Measurements from ENCODE around the gene C19orf44. TPM values are rescaled to one million over a fixed set of nuclear protein-coding genes. Genes with fewer than 3 reads are reported as not detected.
"Not testable (repeated sequence)": the region's sequence is repeated elsewhere in the genome, so short reads cannot be mapped to it uniquely, and the experiment has no call there.

C19orf44 gene
- total RNA-seq, 4 donors from 2014 or later = 8.6 to 12.0 (median 10.6) TPM

- peak; percentile 75 to 77 for DNase-seq
- H3K9me3 ChIP-seq = no peaks in the 10 kb centered on the region
- H3K4me1 ChIP-seq = peaks cover 5% of the 10 kb centered on the region in 2 donors
- whole genome bisulfite sequencing, 2 donors = 61 to 65% methylated on average over 16 to 28 of the region's 28 CpGs
- peak overlapping the region in 2 of 3 donors; percentile 23 to 30 for H3K27ac ChIP-seq
- H3K36me3 ChIP-seq = peaks cover 12 to 13% of the 10 kb centered on the region in 2 donors
- no peak overlapping the region for H3K4me3 ChIP-seq (replicated peaks in 1 of 3)
- intact Hi-C loops (cut with DNase I) = no loop called here
- no peak for TF ChIP-seq CTCF (IDR thresholded peaks at IDR 0.05)
- no peak for TF ChIP-seq POLR2A (IDR thresholded peaks at IDR 0.05)
- no peaks in the 10 kb centered on the region for H3K27me3 ChIP-seq
These were observed 13.2 kb downstream of the C19orf44 start for GRCh38 chr19:16509141-16510061.

- intact Hi-C loops (cut with DNase I); DNase-seq; H3K4me1 ChIP-seq; H3K27ac ChIP-seq; H3K27me3 ChIP-seq; H3K9me3 ChIP-seq; H3K4me3 ChIP-seq (replicated peaks in 1 of 3): not testable (repeated sequence)
- 93 to 96% methylated on average over 10 of the region's 10 CpGs for WGBS, 2 donors
- H3K36me3 ChIP-seq = peaks cover 16 to 29% of the 10 kb centered on the region in 2 donors
These were observed 16.4 kb downstream of the C19orf44 start for GRCh38 chr19:16512611-16513010.

- 93 to 96% methylated on average over 12 to 23 of the region's 24 CpGs for WGBS, 2 donors
These were observed 18.3 kb downstream of the C19orf44 start for GRCh38 chr19:16514383-16515019.

GRCh38 chr19:16516381-16516780, 20.2 kb downstream of the C19orf44 start:
- peaks cover 52 to 63% of the 10 kb centered on the region in 2 donors for H3K36me3 ChIP-seq

More at GRCh38 chr19:16514383-16515019, 18.3 kb downstream of the C19orf44 start:
- Histone ChIP-seq H3K9me3 (no peaks in the 10 kb centered on the region), H3K36me3 (peaks cover 33 to 45% of the 10 kb centered on the region in 2 donors), H3K27me3 (no peaks in the 10 kb centered on the region), H3K4me1 (peaks cover under 1 to 4% of the 10 kb centered on the region in 2 donors), H3K27ac (no peak overlapping the region), H3K4me3 (replicated peaks in 1 of 3) (no peak overlapping the region)
- no peak for DNase-seq
- TF ChIP-seq POLR2A (IDR thresholded peaks at IDR 0.05) (no peak), CTCF (IDR thresholded peaks at IDR 0.05) (no peak)
- intact Hi-C loops (cut with DNase I) = no loop called here

More at GRCh38 chr19:16516381-16516780, 20.2 kb downstream of the C19orf44 start:
- DNase-seq = no peak
- Histone ChIP-seq H3K27ac (no peak overlapping the region), H3K4me1 (no peaks in the 10 kb centered on the region), H3K9me3 (no peaks in the 10 kb centered on the region), H3K27me3 (no peaks in the 10 kb centered on the region), H3K4me3 (replicated peaks in 1 of 3) (no peak overlapping the region)
- TF ChIP-seq POLR2A (IDR thresholded peaks at IDR 0.05) (no peak), CTCF (IDR thresholded peaks at IDR 0.05) (no peak)
- 92 to 94% methylated on average over 15 of the region's 15 CpGs for WGBS, 2 donors
- intact Hi-C loops (cut with DNase I) = no loop called here

All from thyroid gland (tissue), 4 donors.